Adipocyte (in vitro differentiated cells): ENCODE measurements around the gene FRMD4A.

Source experiments
- DNase-seq: peaks from one replicate; pipeline ENCODE4 v3.0.0-alpha.2; 2015; ENCODE audit warnings: low read depth
- H3K27me3 ChIP-seq: replicated peaks from 2 replicates; pipeline ENCODE4 v1.7.0; 2013; ENCODE audit warnings: mild to moderate bottlenecking, low read length, moderate library complexity; ENCODE audit not compliant: control insufficient read depth, insufficient read depth
- H3K36me3 ChIP-seq: 2 replicates; pipeline ENCODE4 v1.7.0; 2013; ENCODE audit warnings: low read length, mild to moderate bottlenecking, moderate library complexity; ENCODE audit not compliant: control insufficient read depth, insufficient read depth, severe bottlenecking
- H3K4me1 ChIP-seq: 2 replicates; pipeline ENCODE4 v1.7.0; 2013; ENCODE audit warnings: mild to moderate bottlenecking, low read length, moderate library complexity; ENCODE audit not compliant: control insufficient read depth, insufficient read depth
- H3K4me3 ChIP-seq: 2 replicates; pipeline ENCODE4 v1.7.0; 2013; ENCODE audit warnings: mild to moderate bottlenecking, low read length, moderate library complexity
- H3K9ac ChIP-seq: 2 replicates; pipeline ENCODE4 v1.7.0; 2013; ENCODE audit warnings: mild to moderate bottlenecking, low read length, moderate library complexity
- H3K9me3 ChIP-seq: 2 replicates; pipeline ENCODE4 v1.7.0; 2013; ENCODE audit warnings: mild to moderate bottlenecking, low read length, moderate library complexity; ENCODE audit not compliant: control insufficient read depth

Gene FRMD4A

DNA sequence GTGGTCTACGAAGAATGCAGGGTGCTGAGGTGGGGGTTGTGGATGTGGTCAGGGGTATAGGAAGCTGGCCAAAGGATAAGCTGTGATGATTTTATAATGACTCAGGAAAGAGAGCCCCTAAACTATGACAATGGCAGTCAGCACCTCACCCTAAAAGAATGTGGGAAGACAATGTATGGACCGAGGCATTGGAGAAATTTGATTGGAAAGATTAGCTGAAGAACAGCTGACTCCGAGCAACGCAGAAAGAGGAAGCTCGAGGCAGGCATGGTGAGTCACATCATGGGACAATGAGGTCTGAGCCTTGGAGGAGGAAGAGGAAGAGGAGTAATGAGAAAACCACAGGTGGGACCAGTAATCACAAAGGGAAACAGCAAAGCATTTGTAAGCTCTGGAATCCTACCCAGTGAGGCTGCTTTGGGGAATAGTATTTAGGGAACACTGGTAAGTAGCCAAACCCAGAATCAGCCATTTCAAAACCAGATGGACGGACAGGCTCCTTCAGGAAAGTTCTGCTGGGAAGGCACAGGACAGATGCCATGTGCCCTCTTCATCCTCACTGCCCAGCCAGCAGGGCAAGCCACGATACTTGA, 448.5 kb downstream of the FRMD4A start:
- DNase-seq: peak; percentile 72
- Histone ChIP-seq H3K36me3 (peaks cover 11% of the 10 kb centered on the region), H3K9me3 (no peaks in the 10 kb centered on the region), H3K9ac (no peak overlapping the region), H3K4me1 (peaks cover 49% of the 10 kb centered on the region), H3K27me3 (no peaks in the 10 kb centered on the region), H3K4me3 (peak overlapping the region; percentile 38)

DNA sequence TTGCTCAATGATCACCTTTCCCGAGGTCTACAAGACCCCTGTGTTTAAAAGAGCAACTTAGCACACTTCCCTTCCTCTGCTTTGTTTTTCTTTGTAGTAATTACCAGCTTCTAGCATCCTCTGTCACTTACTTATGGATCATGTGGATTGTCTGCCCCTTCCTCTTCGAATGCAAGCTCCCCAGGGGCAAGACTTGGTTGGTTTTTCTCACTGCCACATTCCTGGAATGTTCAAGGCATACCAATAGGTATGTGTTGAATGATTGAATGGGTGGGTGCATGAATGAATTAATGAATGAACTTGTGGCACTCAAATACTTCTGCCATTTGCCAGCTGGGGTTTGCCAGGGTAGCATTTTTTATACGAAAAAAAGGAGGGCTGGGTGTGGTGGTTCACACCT, 450.0 kb downstream of the FRMD4A start:
- peaks cover 11% of the 10 kb centered on the region for H3K36me3 ChIP-seq
- no peak for DNase-seq
- no peak overlapping the region for H3K4me3 ChIP-seq
- no peaks in the 10 kb centered on the region for H3K27me3 ChIP-seq
- no peak overlapping the region for H3K9ac ChIP-seq
- no peaks in the 10 kb centered on the region for H3K9me3 ChIP-seq
- H3K4me1 ChIP-seq: peaks cover 40% of the 10 kb centered on the region

DNA sequence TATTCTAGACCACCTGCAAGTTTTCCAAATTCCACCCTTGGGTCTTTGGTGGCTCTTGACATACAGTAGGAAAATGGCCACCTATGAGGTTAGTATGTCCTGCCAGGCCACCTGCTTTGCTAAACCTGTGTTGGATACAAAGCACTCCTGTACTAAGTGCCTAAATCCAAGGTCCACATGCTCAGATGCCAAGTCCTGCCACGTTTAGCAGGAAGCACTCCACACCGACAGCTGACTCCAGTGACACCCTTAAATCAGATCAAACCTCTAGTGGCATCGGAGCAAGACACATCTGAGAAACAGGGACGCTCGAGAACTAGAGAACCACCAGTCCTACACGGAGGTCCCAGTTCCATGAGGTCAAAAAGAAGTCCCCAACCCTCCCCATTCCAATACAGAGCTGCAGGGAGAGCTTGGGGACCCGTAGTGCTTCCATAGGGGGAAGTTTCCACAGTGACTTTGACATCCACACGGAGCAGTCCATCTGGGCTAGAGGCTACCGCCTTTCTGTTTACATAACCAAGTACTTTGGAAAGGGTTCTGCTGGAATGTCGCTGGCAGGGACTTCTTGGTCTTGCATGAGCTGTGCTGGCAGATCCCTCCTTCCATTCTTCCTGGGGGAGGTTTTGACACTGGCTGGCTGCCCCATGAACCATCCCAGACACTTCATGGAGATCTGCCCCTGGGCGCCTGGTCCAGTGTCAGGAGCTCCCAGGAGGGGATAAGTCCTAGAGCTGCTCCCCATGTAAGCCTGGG, 453.4 kb downstream of the FRMD4A start:
- Histone ChIP-seq H3K4me3 (peak overlapping the region; percentile 50), H3K4me1 (peaks cover 30% of the 10 kb centered on the region), H3K27me3 (no peaks in the 10 kb centered on the region), H3K9ac (peak overlapping the region; percentile 72), H3K9me3 (no peaks in the 10 kb centered on the region), H3K36me3 (peaks cover 11% of the 10 kb centered on the region)
- DNase-seq: no peak

DNA sequence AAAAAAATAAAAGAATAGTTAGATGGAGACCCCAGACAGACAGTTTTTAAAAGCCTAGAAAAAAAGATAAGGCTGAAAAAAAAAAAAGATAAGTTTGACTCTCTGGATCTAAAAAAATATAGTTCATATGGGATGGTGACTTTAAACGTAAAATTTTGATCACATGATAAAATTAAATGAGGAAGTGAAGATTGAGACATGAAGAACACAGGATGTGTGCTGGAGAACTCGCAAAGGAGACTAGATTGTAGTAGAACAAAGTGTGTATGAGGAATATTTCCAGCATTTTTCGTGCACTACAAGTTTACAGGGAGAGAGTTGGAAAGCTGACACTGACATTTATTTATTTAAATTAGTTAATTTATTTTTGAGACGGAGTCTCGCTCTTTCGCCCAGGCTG, 457.5 kb downstream of the FRMD4A start:
- no peak for DNase-seq
- Histone ChIP-seq H3K4me3 (no peak overlapping the region), H3K36me3 (peaks cover 28% of the 10 kb centered on the region)

DNA sequence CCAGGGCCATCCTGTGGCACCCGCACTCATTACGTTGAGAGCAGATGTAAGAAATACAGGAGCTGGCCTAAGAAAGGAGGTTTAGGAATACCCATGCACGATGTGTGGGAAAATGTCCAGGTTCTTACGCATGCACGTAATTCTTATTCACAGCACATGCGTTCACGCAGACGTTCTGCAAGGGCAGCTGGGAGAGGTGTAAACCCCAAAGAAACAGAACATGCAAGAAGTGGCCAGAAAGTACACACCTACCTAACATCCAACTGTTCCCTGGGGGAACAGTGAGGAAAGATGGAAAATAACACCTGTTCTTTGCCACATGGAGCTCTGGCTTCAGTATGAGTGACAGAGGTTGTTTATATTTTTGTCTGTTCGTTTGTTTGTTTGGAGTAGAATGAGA, 458.3 kb downstream of the FRMD4A start:
- Histone ChIP-seq H3K4me3 (no peak overlapping the region), H3K9ac (no peak overlapping the region), H3K4me1 (peaks cover 7% of the 10 kb centered on the region), H3K9me3 (no peaks in the 10 kb centered on the region), H3K36me3 (peaks cover 29% of the 10 kb centered on the region), H3K27me3 (no peaks in the 10 kb centered on the region)
- no peak for DNase-seq

More for the DNA sequence above, 457.5 kb downstream of the FRMD4A start:
- Histone ChIP-seq H3K9me3 (no peaks in the 10 kb centered on the region), H3K4me1 (peaks cover 15% of the 10 kb centered on the region), H3K9ac (no peak overlapping the region), H3K27me3 (no peaks in the 10 kb centered on the region)

DNA sequence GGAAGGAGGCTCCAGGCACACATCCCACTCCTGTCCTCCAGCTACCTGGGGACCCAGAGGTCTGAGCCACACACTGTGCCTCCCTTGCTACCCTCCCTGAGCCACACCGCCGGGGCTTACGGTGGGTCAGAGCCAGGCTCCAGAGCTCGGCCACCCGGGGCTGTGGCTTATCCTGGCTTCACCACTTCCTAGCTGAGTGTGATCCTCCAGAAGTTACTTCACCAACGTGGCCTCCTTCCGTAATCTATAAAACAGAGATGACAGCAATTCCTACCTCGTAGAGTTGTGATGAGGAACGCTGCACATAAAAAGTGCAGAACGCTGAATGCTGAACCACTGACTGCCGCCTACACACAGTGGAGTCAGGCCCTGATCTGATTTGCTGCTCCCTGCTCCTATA, 458.9 kb downstream of the FRMD4A start:
- Histone ChIP-seq H3K36me3 (peaks cover 29% of the 10 kb centered on the region), H3K9me3 (no peaks in the 10 kb centered on the region), H3K4me3 (no peak overlapping the region), H3K4me1 (peaks cover 2% of the 10 kb centered on the region), H3K9ac (no peak overlapping the region), H3K27me3 (no peaks in the 10 kb centered on the region)
- DNase-seq: no peak

DNA sequence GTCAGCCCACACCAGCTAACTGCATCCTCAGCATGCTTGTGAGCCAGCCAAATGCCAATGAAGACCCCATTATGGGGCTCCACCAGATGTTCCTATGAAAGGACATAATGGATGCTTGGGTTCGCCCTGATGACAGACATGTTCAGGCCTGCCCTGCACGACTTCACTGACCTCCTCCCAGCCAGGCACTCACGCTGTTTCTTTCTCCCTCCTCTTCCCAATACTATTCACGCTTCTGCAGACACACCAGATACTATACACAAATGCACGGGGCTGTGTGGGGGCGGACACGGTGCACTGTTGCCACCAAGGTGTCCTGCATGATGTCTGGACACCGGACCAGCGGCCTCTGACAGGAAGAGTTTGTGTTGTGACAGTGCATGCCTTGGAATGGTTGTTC, 459.7 kb downstream of the FRMD4A start:
- Histone ChIP-seq H3K9ac (no peak overlapping the region), H3K4me3 (no peak overlapping the region), H3K36me3 (peaks cover 29% of the 10 kb centered on the region), H3K27me3 (no peaks in the 10 kb centered on the region), H3K4me1 (peaks cover 9% of the 10 kb centered on the region), H3K9me3 (no peaks in the 10 kb centered on the region)
- no peak for DNase-seq

DNA sequence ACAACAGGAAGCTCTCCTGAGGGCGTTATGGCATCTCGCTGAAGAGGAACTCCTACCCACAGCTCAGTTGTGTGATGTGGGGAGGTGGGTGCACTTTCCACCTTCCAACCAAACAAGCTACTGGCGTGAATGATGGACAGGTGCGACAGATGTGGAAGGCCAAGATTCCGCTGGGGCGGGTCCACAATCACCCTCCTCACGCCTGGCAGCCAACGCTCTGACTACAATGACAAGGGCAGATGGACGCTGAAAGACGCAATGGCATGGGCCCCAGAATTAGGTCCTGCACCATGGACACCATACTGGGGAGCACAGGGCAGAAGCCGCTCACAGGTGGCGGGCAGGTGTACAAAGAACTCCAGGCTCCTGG, 461.4 kb downstream of the FRMD4A start:
- Histone ChIP-seq H3K36me3 (peaks cover 32% of the 10 kb centered on the region), H3K9me3 (no peaks in the 10 kb centered on the region), H3K4me1 (peaks cover 15% of the 10 kb centered on the region), H3K4me3 (no peak overlapping the region), H3K27me3 (no peaks in the 10 kb centered on the region), H3K9ac (no peak overlapping the region)
- no peak for DNase-seq

DNA sequence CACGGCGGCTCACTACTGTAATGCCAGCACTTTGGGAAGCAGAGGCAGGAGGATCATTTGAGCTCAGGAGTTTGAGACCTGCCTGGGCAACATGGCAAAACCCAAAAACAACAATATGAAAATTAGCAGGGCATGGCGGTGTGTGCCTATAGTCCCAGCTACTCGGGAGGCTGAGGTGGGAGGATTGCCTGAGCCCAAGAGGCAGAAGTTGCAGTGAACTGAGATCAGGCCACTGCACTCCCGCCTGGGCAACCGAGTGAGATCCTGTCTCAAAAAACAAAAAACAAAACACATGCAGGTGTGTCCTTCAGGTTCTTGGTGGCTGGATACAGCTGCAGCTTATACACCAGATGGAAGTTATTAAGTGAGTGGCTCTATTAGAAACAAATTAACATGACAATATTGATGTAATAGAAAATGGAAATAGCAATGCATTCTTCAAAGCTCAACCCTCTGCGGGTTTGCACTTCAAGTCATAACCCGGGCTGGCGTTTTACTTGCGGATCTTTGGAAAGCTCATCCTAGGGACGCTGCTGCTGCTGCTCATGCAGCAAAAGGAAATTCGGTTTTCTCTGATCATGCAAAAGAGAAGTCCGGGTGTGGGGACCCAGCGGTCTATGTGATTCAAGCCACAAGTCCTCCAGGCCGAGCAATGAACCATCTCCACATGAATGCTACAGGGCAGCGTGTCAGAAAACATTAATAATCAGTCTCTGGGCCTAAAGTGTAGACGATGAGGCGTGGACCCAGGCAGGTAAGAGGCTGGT, 462.0 kb downstream of the FRMD4A start:
- Histone ChIP-seq H3K9ac (no peak overlapping the region), H3K27me3 (no peaks in the 10 kb centered on the region), H3K4me3 (no peak overlapping the region), H3K4me1 (peaks cover 15% of the 10 kb centered on the region), H3K9me3 (no peaks in the 10 kb centered on the region), H3K36me3 (peaks cover 32% of the 10 kb centered on the region)
- DNase-seq: no peak

DNA sequence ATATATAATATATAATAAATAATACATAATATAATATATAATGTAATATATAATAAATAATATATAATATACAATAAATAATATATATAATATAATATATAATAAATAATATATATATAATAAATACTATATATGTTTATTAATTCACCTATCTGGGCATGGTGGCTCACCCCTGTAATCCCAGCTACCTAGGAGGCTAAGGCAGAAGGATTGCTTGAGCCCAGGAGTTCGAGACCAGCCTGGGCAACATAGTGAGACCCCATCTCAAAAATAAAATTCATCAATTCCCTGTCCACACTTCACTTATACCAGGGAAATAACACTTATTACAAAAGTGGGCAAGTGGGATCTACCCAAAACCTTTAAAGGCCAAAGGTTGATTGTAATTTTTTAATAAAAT, 462.9 kb downstream of the FRMD4A start:
- Histone ChIP-seq H3K9me3 (no peaks in the 10 kb centered on the region), H3K27me3 (no peaks in the 10 kb centered on the region), H3K4me1 (peaks cover 18% of the 10 kb centered on the region), H3K4me3 (no peak overlapping the region), H3K9ac (no peak overlapping the region), H3K36me3 (peaks cover 32% of the 10 kb centered on the region)
- DNase-seq: no peak

DNA sequence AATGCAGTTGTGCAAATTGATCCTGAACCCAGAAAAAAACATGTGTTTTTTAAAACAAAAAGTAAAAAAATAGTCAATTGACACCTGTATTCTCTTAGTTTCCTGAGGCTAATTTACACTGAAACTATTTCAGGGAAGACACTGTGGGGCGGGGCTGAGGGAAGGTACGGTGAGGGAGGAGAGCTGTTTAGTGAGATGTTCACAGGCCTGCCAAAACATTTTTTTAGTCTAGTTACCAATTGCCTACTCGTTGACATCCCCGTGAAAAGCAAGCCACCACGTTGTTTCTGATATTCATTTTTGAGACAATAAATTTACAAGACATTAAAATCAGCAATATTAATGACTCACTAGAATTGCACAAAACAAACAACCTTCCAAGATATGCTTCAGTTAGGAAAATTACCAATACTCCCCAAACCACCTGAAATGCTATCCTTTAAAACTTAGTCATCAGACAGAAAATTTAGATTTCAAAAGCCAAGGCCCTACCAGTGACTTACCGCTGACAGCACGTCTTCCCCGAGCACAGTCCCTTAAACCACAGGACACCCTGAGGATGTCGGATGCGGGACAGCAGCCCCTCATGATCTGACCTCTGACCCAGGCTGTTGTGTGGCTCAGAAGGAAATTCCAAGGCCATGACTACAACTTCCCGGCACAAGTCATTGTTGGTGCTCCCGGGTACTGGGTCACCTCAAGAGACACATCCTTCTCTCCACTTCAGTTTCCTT, 464.8 kb downstream of the FRMD4A start:
- peak; percentile 42 for DNase-seq
- peaks cover 20% of the 10 kb centered on the region for H3K36me3 ChIP-seq
- peak overlapping the region; percentile 20 for H3K4me3 ChIP-seq
- no peaks in the 10 kb centered on the region for H3K9me3 ChIP-seq
- peaks cover 24% of the 10 kb centered on the region for H3K4me1 ChIP-seq
- H3K27me3 ChIP-seq: no peaks in the 10 kb centered on the region
- H3K9ac ChIP-seq: peak overlapping the region; percentile 14
